PC-9 (cell line): Measurements from ENCODE around the gene PRM3.

Experiments used
- EZH2 ChIP-seq: fragments of 200-600 bp; sonication (generic); IDR thresholded peaks from 2 replicates; pipeline ENCODE4 v1.8.0; 2017; ENCODE audit warnings: antibody characterized with exemption, low read depth
- TF ChIP-seq, protein P1 (sequence below): fragments of 200-600 bp; sonication (generic); conservative IDR thresholded peaks from 2 replicates; pipeline ENCODE4 v1.6.1; 2017; ENCODE audit warnings: mixed run types, antibody characterized with exemption, mild to moderate bottlenecking, moderate library complexity

DNA sequence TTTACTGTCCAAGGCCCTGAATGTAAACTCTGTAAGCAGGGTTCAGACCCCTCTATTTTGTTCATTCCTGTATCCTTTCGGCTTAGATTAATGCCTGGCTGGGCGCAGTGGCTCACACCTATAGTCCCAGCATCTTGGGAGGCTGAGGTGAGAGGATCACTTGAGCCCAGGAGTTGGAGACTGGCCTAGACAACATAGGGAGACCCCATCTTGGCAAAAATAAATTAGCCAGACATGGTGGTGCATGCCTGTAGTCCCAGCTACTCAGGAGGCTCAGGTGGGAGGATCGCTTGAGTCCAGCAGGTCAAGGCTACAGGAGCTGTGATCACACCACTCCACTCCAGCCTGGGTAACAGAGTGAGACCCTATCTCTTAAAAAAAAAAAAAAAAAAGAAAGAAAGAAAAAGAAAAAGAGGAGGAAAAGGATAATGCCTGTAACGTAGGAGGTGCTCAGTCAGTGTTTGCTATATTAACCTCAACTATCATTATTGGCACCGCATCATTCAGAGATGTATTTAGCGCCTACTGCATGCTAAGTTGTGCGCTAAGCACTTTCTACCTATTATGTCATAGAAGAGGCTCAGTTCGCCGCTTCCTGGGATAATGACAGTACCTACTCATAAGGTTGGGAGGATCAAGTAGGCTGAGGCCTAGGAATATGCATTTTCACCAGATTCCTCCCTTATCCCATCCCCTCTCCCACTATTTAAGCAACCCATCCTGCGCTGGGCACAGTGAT is 22.5 kb downstream of the PRM3 start:
- TF ChIP-seq, protein P1, sequence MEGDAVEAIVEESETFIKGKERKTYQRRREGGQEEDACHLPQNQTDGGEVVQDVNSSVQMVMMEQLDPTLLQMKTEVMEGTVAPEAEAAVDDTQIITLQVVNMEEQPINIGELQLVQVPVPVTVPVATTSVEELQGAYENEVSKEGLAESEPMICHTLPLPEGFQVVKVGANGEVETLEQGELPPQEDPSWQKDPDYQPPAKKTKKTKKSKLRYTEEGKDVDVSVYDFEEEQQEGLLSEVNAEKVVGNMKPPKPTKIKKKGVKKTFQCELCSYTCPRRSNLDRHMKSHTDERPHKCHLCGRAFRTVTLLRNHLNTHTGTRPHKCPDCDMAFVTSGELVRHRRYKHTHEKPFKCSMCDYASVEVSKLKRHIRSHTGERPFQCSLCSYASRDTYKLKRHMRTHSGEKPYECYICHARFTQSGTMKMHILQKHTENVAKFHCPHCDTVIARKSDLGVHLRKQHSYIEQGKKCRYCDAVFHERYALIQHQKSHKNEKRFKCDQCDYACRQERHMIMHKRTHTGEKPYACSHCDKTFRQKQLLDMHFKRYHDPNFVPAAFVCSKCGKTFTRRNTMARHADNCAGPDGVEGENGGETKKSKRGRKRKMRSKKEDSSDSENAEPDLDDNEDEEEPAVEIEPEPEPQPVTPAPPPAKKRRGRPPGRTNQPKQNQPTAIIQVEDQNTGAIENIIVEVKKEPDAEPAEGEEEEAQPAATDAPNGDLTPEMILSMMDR, result no peak
- no peak for TF ChIP-seq EZH2
